ENCODE data around the gene GIMAP2. TPM values are rescaled to one million over a fixed set of nuclear protein-coding genes. Genes with fewer than 3 reads are reported as not detected.
A peak's percentile ranks its signal among the peaks of the same experiment; 100 is the strongest.

The GIMAP2 gene
- 0.13 TPM in 1 of 2 replicates, not detected in the other for total RNA-seq (2014; rRNA removed; shearing (Covaris generic))
- polyA plus RNA-seq (2016; fragmentation: Nextera tagmentation; extraction: Ambion mirVana), result 0.13 and 0.22 TPM in 2 replicates

- 2 to 3% methylated on average over 6 of the region's 6 CpGs for WGBS, 2 experiments (ENCODE audit: low coverage in 1 of 2, low lambda C conversion rate in 2 of 2, missing lambda C conversion rate in 2 of 2)
- H3K36me3 ChIP-seq (ENCODE audit: low read depth), result no peaks in the 10 kb centered on the region
- H2AFZ ChIP-seq, result peak within 1 kb of the TSS; percentile 95
- H3K79me2 ChIP-seq (ENCODE audit: insufficient read depth), result no peaks in the 10 kb centered on the region
- H3K4me1 ChIP-seq (ENCODE audit: insufficient read depth), result no peaks in the 10 kb centered on the region
- in situ Hi-C loops (cut with MboI), result no loop called here
- no peak within 1 kb of the TSS for H3K27ac ChIP-seq
- H3K9me3 ChIP-seq (ENCODE audit: low read depth), result no peaks in the 10 kb centered on the region
- H3K9ac ChIP-seq, result peak within 1 kb of the TSS; percentile 71
- DNase-seq, result peak; percentile 38
- peak within 1 kb of the TSS; percentile 79 for H3K4me3 ChIP-seq
- no peak for TF ChIP-seq EZH2 (IDR thresholded peaks at IDR 0.05; ENCODE audit: insufficient read depth, poor library complexity, severe bottlenecking)
- TF ChIP-seq EZH2phosphoT487 (IDR thresholded peaks at IDR 0.05; ENCODE audit: insufficient read depth, low read depth), result no peak
- no peaks in the 10 kb centered on the region for H4K20me1 ChIP-seq (ENCODE audit: insufficient read depth)
- no peaks in the 10 kb centered on the region for H3F3A ChIP-seq (ENCODE audit: insufficient read depth)
- H3K4me2 ChIP-seq (ENCODE audit: unreplicated experiment), result peak within 1 kb of the TSS; percentile 87
- H3K9me2 ChIP-seq (ENCODE audit: insufficient read depth), result no peaks in the 10 kb centered on the region
- no peaks in the 10 kb centered on the region for H3K27me3 ChIP-seq (replicated peaks; ENCODE audit: insufficient read depth)
Measured at GRCh38 chr7:150685219-150686029, at the start of gene GIMAP2. Gene GIMAP2 (plus strand): TSS chr7:150685706. CDS start chr7:150687060, 1,354 bp downstream.

DNA sequence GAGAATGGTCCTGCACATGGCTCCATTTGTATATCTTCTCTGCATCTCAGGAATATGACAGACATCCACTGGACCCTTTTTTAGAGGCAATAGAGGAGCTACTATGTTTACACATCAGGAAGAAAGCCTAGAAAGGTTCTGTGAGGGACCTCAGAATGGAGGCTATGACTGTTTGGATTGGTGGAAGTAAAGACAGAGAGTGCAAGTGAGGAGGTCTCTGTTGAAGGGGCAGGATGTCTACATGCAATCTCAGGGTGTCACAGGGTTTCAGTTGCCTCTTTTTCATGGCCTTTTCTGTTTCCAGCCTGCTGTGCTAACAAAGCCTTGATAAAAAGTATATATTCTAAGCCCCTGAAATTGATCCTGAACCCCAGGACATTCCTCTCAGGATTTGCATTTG is 43.7 kb upstream of the GIMAP2 start:
- Histone ChIP-seq H3K4me2 (ENCODE audit: unreplicated experiment) (no peak overlapping the region), H4K20me1 (ENCODE audit: insufficient read depth) (no peaks in the 10 kb centered on the region), H3K9me3 (ENCODE audit: low read depth) (no peaks in the 10 kb centered on the region), H3K4me1 (ENCODE audit: insufficient read depth) (no peaks in the 10 kb centered on the region), H3K9me2 (ENCODE audit: insufficient read depth) (no peaks in the 10 kb centered on the region), H3K4me3 (no peak overlapping the region), H3K27me3 (replicated peaks; ENCODE audit: insufficient read depth) (no peaks in the 10 kb centered on the region), H2AFZ (no peak overlapping the region), H3K27ac (no peak overlapping the region), H3K9ac (no peak overlapping the region), H3F3A (ENCODE audit: insufficient read depth) (no peaks in the 10 kb centered on the region), H3K36me3 (ENCODE audit: low read depth) (no peaks in the 10 kb centered on the region), H3K79me2 (ENCODE audit: insufficient read depth) (no peaks in the 10 kb centered on the region)
- TF ChIP-seq EZH2 (IDR thresholded peaks at IDR 0.05; ENCODE audit: insufficient read depth, poor library complexity, severe bottlenecking) (no peak), EZH2phosphoT487 (IDR thresholded peaks at IDR 0.05; ENCODE audit: insufficient read depth, low read depth) (no peak)
- DNase-seq, result no peak
- in situ Hi-C loops (cut with MboI), result no loop called here

- H3K27ac ChIP-seq, result no peak overlapping the region
- no peaks in the 10 kb centered on the region for H3K36me3 ChIP-seq (ENCODE audit: low read depth)
- in situ Hi-C loops (cut with MboI), result no loop called here
- DNase-seq, result no peak
- no peaks in the 10 kb centered on the region for H3K27me3 ChIP-seq (replicated peaks; ENCODE audit: insufficient read depth)
- H3K9me3 ChIP-seq (ENCODE audit: low read depth), result no peaks in the 10 kb centered on the region
- WGBS, 2 experiments (ENCODE audit: low coverage in 1 of 2, low lambda C conversion rate in 2 of 2, missing lambda C conversion rate in 2 of 2), result 23 to 26% methylated on average over 5 of the region's 5 CpGs
- H2AFZ ChIP-seq, result no peak overlapping the region
- H3K9ac ChIP-seq, result no peak overlapping the region
- TF ChIP-seq EZH2 (IDR thresholded peaks at IDR 0.05; ENCODE audit: insufficient read depth, poor library complexity, severe bottlenecking), result no peak
- no peak for TF ChIP-seq EZH2phosphoT487 (IDR thresholded peaks at IDR 0.05; ENCODE audit: insufficient read depth, low read depth)
- H3K79me2 ChIP-seq (ENCODE audit: insufficient read depth), result no peaks in the 10 kb centered on the region
- no peaks in the 10 kb centered on the region for H4K20me1 ChIP-seq (ENCODE audit: insufficient read depth)
- no peaks in the 10 kb centered on the region for H3K4me1 ChIP-seq (ENCODE audit: insufficient read depth)
- no peaks in the 10 kb centered on the region for H3K9me2 ChIP-seq (ENCODE audit: insufficient read depth)
- no peak overlapping the region for H3K4me2 ChIP-seq (ENCODE audit: unreplicated experiment)
- no peak overlapping the region for H3K4me3 ChIP-seq
- no peaks in the 10 kb centered on the region for H3F3A ChIP-seq (ENCODE audit: insufficient read depth)
Measured at GRCh38 chr7:150642926-150643325, 42.6 kb upstream of the GIMAP2 start.

DNA sequence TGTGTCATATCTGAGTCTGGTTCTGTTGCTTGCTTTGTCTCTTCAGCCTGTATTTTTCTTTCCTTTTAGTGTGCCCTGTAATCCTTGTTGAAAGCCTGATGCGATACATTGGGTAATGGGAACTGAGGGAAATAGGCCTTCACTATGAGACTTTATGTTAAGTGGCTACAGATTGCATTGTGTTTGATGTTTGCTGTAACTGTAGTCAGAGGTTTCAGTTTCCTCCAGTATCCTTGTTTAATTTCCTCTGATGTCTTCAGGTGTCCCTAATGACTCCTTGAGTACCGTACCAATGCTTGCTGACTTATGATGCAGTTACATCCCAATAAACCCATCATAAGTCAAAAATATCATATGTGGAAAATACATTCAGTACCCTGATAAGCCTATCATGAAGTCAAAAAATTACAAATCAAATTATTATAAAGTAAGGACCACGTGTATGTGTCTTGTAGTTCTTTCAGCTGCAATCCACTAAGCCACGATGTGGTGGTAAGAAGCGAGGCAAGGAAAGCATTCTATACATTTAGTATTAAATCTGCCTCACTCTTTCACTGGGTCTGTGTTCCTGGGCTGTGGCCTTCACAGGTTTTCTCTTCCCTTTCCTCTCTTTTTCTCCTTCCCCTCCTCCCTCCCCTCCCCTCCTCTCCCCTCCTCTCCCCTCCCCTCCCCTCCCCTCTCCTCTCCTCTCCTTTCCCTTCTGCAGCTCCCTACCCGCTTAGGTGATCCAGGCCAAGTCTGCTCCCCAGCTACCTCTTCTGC is 40.1 kb upstream of the GIMAP2 start:
- no peaks in the 10 kb centered on the region for H3K4me1 ChIP-seq (ENCODE audit: insufficient read depth)
- H3F3A ChIP-seq (ENCODE audit: insufficient read depth), result no peaks in the 10 kb centered on the region
- in situ Hi-C loops (cut with MboI), result no loop called here
- no peaks in the 10 kb centered on the region for H3K9me3 ChIP-seq (ENCODE audit: low read depth)
- no peaks in the 10 kb centered on the region for H3K9me2 ChIP-seq (ENCODE audit: insufficient read depth)
- 16 to 25% methylated on average over 6 of the region's 6 CpGs for WGBS, 2 experiments (ENCODE audit: low coverage in 1 of 2, low lambda C conversion rate in 2 of 2, missing lambda C conversion rate in 2 of 2)
- no peak overlapping the region for H3K9ac ChIP-seq
- H3K4me2 ChIP-seq (ENCODE audit: unreplicated experiment), result no peak overlapping the region
- H3K27me3 ChIP-seq (replicated peaks; ENCODE audit: insufficient read depth), result no peaks in the 10 kb centered on the region
- H3K36me3 ChIP-seq (ENCODE audit: low read depth), result no peaks in the 10 kb centered on the region
- no peak for TF ChIP-seq EZH2 (IDR thresholded peaks at IDR 0.05; ENCODE audit: insufficient read depth, poor library complexity, severe bottlenecking)
- TF ChIP-seq EZH2phosphoT487 (IDR thresholded peaks at IDR 0.05; ENCODE audit: insufficient read depth, low read depth), result no peak
- no peak overlapping the region for H3K4me3 ChIP-seq
- no peak for DNase-seq
- H3K27ac ChIP-seq, result no peak overlapping the region
- no peaks in the 10 kb centered on the region for H4K20me1 ChIP-seq (ENCODE audit: insufficient read depth)
- H3K79me2 ChIP-seq (ENCODE audit: insufficient read depth), result no peaks in the 10 kb centered on the region
- H2AFZ ChIP-seq, result no peak overlapping the region

Measured in GM23248 (cell line).